22Rv1 (cell line): ENCODE data around the gene F10.

Source experiments
- CTCF ChIP-seq: fragments of 450-650 bp; IDR thresholded peaks from 2 replicates; pipeline ENCODE4 v1.5.1; 2017; ENCODE audit warnings: mild to moderate bottlenecking
- ZFX ChIP-seq: fragments of 450-650 bp; IDR thresholded peaks from 2 replicates; pipeline ENCODE4 v1.6.1; 2017; ENCODE audit warnings: antibody characterized with exemption, borderline replicate concordance

GRCh38 chr13:113118261-113119021 is 4.2 kb upstream of the F10 start:
- TF ChIP-seq CTCF: no peak
- no peak for TF ChIP-seq ZFX
